ENCODE measurements around the gene ARHGEF3.

GRCh38 chr3:56744016-56744415, 57.7 kb downstream of the ARHGEF3 start:
- TF ChIP-seq ZNF23 (tag by site-specific recombination; IDR thresholded peaks at IDR 0.05; ENCODE audit: borderline replicate concordance) = no peak
- no peak for TF ChIP-seq SALL2 (tag by site-specific recombination; IDR thresholded peaks at IDR 0.05; ENCODE audit: borderline replicate concordance)
- TF ChIP-seq, protein P1, sequence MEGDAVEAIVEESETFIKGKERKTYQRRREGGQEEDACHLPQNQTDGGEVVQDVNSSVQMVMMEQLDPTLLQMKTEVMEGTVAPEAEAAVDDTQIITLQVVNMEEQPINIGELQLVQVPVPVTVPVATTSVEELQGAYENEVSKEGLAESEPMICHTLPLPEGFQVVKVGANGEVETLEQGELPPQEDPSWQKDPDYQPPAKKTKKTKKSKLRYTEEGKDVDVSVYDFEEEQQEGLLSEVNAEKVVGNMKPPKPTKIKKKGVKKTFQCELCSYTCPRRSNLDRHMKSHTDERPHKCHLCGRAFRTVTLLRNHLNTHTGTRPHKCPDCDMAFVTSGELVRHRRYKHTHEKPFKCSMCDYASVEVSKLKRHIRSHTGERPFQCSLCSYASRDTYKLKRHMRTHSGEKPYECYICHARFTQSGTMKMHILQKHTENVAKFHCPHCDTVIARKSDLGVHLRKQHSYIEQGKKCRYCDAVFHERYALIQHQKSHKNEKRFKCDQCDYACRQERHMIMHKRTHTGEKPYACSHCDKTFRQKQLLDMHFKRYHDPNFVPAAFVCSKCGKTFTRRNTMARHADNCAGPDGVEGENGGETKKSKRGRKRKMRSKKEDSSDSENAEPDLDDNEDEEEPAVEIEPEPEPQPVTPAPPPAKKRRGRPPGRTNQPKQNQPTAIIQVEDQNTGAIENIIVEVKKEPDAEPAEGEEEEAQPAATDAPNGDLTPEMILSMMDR (tag by site-specific recombination; IDR thresholded peaks at IDR 0.05) = no peak
- TF ChIP-seq YY1 (tag by site-specific recombination; IDR thresholded peaks at IDR 0.05) = no peak
- TF ChIP-seq PRDM1 (tag by site-specific recombination; IDR thresholded peaks at IDR 0.05) = no peak

All from HEK293 (cell line).